ENCODE measurements around the gene ESPN.

The ESPN gene

DNA sequence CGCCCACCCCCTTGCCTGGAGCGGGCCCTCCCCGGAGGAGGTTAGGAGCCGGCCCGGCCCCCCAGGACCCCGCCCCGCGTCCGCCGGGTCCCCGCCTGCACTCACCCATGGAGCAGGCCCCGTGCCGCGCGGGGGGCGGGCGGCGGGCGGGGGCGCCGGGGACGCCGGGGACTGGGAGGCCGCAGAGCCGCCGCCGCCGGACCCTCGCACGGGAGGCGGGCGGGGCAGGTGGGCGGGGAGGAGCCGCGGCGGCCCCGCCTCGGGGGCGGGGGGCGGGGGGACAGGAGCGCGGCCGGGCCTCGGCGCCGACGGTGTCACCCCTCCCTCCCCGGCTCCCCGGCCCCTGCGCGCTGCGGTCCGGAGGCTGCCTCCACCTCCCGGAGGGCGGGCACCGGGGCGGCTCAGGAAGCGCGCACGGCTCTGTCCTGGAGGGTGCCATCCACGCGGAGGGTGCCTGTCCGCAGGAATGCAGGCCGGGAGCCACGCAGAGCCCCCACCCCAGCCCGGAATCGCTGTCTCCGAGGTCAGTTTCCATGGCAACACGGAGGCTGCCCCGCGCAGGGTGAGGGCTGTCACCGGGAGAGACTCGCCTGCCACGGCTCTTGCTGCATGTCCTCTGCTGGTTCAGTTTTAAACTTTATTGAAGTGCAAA lies 72.8 kb downstream of the ESPN start:
- Histone ChIP-seq H3K27ac (ENCODE audit: extremely low read depth, low read depth, low read length) (no peak overlapping the region), H3K4me1 (ENCODE audit: control insufficient read depth, insufficient read depth, low read length) (no peaks in the 10 kb centered on the region), H3K9me3 (ENCODE audit: control insufficient read depth, insufficient read depth, low read depth, low read length) (no peaks in the 10 kb centered on the region), H3K4me3 (ENCODE audit: low read depth, low read length) (peak overlapping the region; percentile 56), H3K36me3 (ENCODE audit: control insufficient read depth in 2 of 2, insufficient read depth in 1 of 2, low read length in 2 of 2) (peaks cover 0 to 3% of the 10 kb centered on the region in 2 experiments; a peak in 1 of 3 replicates)
- CTCF ChIA-PET = interaction anchor here (2.1 kb wide), 1 partner anchor 11 kb away, joined by 10 read pairs; no protein-coding TSS in a partner anchor
- POLR2A ChIA-PET = no interaction called here
- TF ChIP-seq HOXA7 (CRISPR knock-in tag; IDR thresholded peaks at IDR 0.05; ENCODE audit: borderline replicate concordance) (no peak), SP2 (tag by site-specific recombination; IDR thresholded peaks at IDR 0.05) (peak; percentile 57), SCRT2 (tag by site-specific recombination; IDR thresholded peaks at IDR 0.05) (no peak), ZNF629 (tag by site-specific recombination; IDR thresholded peaks at IDR 0.05) (no peak), ZNF184 (tag by site-specific recombination; IDR thresholded peaks at IDR 0.05) (no peak), ZNF155 (tag by site-specific recombination; IDR thresholded peaks at IDR 0.05) (no peak), TRIM28 (IDR thresholded peaks at IDR 0.05; ENCODE audit: borderline replicate concordance, low read length) (no peak), KLF10 (tag by site-specific recombination; IDR thresholded peaks at IDR 0.05) (no peak), BCL11A (tag by site-specific recombination; IDR thresholded peaks at IDR 0.05; ENCODE audit: low read depth) (no peak), ZNF157 (tag by site-specific recombination; IDR thresholded peaks at IDR 0.05) (no peak), ZBTB17 (tag by site-specific recombination; IDR thresholded peaks at IDR 0.05) (no peak), ZNF266 (tag by site-specific recombination; IDR thresholded peaks at IDR 0.05; ENCODE audit: low read depth) (no peak), ZBTB26 (tag by site-specific recombination; optimal IDR thresholded peaks at IDR 0.05) (peak; percentile 63), ZNF121 (tag by site-specific recombination; IDR thresholded peaks at IDR 0.05) (no peak), SP7 (tag by site-specific recombination; IDR thresholded peaks at IDR 0.05) (no peak), ZNF837 (tag by site-specific recombination; IDR thresholded peaks at IDR 0.05) (no peak), ZNF362 (tag by site-specific recombination; IDR thresholded peaks at IDR 0.05) (no peak), SP3 (tag by site-specific recombination; IDR thresholded peaks at IDR 0.05) (peak; percentile 73), ZBTB20 (tag by site-specific recombination; IDR thresholded peaks at IDR 0.05) (peak; percentile 46; the same call in 1 of the 2 replicates)
- TF ChIP-seq, protein P1, sequence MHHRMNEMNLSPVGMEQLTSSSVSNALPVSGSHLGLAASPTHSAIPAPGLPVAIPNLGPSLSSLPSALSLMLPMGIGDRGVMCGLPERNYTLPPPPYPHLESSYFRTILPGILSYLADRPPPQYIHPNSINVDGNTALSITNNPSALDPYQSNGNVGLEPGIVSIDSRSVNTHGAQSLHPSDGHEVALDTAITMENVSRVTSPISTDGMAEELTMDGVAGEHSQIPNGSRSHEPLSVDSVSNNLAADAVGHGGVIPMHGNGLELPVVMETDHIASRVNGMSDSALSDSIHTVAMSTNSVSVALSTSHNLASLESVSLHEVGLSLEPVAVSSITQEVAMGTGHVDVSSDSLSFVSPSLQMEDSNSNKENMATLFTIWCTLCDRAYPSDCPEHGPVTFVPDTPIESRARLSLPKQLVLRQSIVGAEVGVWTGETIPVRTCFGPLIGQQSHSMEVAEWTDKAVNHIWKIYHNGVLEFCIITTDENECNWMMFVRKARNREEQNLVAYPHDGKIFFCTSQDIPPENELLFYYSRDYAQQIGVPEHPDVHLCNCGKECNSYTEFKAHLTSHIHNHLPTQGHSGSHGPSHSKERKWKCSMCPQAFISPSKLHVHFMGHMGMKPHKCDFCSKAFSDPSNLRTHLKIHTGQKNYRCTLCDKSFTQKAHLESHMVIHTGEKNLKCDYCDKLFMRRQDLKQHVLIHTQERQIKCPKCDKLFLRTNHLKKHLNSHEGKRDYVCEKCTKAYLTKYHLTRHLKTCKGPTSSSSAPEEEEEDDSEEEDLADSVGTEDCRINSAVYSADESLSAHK (tag by site-specific recombination; IDR thresholded peaks at IDR 0.05) = no peak
- TF ChIP-seq, protein P2, sequence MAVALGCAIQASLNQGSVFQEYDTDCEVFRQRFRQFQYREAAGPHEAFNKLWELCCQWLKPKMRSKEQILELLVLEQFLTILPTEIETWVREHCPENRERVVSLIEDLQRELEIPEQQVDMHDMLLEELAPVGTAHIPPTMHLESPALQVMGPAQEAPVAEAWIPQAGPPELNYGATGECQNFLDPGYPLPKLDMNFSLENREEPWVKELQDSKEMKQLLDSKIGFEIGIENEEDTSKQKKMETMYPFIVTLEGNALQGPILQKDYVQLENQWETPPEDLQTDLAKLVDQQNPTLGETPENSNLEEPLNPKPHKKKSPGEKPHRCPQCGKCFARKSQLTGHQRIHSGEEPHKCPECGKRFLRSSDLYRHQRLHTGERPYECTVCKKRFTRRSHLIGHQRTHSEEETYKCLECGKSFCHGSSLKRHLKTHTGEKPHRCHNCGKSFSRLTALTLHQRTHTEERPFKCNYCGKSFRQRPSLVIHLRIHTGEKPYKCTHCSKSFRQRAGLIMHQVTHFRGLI (tag by site-specific recombination; IDR thresholded peaks at IDR 0.05) = no peak
- TF ChIP-seq, protein P3, sequence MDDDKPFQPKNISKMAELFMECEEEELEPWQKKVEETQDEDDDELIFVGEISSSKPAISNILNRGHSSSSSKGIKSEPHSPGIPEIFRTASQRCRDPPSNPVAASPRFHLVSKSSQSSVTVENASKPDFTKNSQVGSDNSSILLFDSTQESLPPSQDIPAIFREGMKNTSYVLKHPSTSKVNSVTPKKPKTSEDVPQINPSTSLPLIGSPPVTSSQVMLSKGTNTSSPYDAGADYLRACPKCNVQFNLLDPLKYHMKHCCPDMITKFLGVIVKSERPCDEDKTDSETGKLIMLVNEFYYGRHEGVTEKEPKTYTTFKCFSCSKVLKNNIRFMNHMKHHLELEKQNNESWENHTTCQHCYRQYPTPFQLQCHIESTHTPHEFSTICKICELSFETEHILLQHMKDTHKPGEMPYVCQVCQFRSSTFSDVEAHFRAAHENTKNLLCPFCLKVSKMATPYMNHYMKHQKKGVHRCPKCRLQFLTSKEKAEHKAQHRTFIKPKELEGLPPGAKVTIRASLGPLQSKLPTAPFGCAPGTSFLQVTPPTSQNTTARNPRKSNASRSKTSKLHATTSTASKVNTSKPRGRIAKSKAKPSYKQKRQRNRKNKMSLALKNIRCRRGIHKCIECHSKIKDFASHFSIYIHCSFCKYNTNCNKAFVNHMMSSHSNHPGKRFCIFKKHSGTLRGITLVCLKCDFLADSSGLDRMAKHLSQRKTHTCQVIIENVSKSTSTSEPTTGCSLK (tag by site-specific recombination; IDR thresholded peaks at IDR 0.05) = no peak
- TF ChIP-seq, protein P4, sequence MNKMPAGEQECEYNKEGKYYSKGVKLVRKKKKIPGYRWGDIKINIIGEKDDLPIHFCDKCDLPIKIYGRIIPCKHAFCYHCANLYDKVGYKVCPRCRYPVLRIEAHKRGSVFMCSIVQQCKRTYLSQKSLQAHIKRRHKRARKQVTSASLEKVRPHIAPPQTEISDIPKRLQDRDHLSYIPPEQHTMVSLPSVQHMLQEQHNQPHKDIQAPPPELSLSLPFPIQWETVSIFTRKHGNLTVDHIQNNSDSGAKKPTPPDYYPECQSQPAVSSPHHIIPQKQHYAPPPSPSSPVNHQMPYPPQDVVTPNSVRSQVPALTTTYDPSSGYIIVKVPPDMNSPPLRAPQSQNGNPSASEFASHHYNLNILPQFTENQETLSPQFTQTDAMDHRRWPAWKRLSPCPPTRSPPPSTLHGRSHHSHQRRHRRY (tag by site-specific recombination; IDR thresholded peaks at IDR 0.05) = no peak
- TF ChIP-seq, protein P5, sequence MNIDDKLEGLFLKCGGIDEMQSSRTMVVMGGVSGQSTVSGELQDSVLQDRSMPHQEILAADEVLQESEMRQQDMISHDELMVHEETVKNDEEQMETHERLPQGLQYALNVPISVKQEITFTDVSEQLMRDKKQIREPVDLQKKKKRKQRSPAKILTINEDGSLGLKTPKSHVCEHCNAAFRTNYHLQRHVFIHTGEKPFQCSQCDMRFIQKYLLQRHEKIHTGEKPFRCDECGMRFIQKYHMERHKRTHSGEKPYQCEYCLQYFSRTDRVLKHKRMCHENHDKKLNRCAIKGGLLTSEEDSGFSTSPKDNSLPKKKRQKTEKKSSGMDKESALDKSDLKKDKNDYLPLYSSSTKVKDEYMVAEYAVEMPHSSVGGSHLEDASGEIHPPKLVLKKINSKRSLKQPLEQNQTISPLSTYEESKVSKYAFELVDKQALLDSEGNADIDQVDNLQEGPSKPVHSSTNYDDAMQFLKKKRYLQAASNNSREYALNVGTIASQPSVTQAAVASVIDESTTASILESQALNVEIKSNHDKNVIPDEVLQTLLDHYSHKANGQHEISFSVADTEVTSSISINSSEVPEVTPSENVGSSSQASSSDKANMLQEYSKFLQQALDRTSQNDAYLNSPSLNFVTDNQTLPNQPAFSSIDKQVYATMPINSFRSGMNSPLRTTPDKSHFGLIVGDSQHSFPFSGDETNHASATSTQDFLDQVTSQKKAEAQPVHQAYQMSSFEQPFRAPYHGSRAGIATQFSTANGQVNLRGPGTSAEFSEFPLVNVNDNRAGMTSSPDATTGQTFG (tag by site-specific recombination; IDR thresholded peaks at IDR 0.05; ENCODE audit: borderline replicate concordance) = no peak
- TF ChIP-seq, protein P6, sequence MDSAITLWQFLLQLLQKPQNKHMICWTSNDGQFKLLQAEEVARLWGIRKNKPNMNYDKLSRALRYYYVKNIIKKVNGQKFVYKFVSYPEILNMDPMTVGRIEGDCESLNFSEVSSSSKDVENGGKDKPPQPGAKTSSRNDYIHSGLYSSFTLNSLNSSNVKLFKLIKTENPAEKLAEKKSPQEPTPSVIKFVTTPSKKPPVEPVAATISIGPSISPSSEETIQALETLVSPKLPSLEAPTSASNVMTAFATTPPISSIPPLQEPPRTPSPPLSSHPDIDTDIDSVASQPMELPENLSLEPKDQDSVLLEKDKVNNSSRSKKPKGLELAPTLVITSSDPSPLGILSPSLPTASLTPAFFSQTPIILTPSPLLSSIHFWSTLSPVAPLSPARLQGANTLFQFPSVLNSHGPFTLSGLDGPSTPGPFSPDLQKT (IDR thresholded peaks at IDR 0.05; ENCODE audit: borderline replicate concordance, low read depth, low read length) = no peak
